ENCODE data around the gene KRT86. TPM values are rescaled to one million over a fixed set of nuclear protein-coding genes. Genes with fewer than 3 reads are reported as not detected.

Gene KRT86
- total and polyA plus RNA-seq, 2 of the 13 experiments (the other 11 are each of a cell fraction or from before 2014, with no cell fraction given), result not detected

DNA sequence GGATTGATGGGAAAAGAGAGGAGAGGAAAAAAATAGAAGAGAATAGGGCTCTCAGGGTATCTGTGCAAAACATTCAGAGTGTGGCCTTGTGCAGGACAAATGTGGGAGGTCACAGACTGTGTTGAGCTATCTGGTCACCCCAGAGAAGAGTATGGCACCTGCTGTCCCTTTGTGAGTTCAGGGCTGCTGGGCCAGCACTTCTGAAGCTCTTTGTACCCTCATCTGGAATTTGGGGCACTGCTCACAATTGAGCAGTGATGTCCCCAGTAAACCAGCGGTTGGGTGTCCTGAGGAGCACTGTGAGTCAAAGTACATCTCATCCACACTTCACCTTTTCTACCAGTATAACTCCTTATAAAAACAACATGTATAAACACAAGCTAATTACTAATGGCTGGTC, 19.5 kb downstream of the KRT86 start:
- TF ChIP-seq NR2F2 (IDR thresholded peaks at IDR 0.05; ENCODE audit: borderline replicate concordance, low read depth) (no peak), REXO4 (CRISPR knock-in tag; IDR thresholded peaks at IDR 0.05; ENCODE audit: borderline replicate concordance) (no peak), TAF1 (CRISPR knock-in tag; IDR thresholded peaks at IDR 0.05) (no peak), MAFK (conservative IDR thresholded peaks at IDR 0.05 in 1 of 2, IDR thresholded peaks at IDR 0.05 in 1 of 2; ENCODE audit: low read length in 2 of 2) (no peak), ZZZ3 (CRISPR knock-in tag; IDR thresholded peaks at IDR 0.05; ENCODE audit: borderline replicate concordance) (no peak), ZKSCAN5 (CRISPR knock-in tag; IDR thresholded peaks at IDR 0.05) (no peak), MYNN (CRISPR knock-in tag; IDR thresholded peaks at IDR 0.05; ENCODE audit: low read depth) (no peak), FOXA3 (CRISPR knock-in tag; IDR thresholded peaks at IDR 0.05) (no peak), ZMAT3 (CRISPR knock-in tag; conservative IDR thresholded peaks at IDR 0.05) (no peak), ZNF564 (CRISPR knock-in tag; IDR thresholded peaks at IDR 0.05) (no peak), SNAPC2 (CRISPR knock-in tag; IDR thresholded peaks at IDR 0.05) (no peak)
- TF ChIP-seq, protein P1, sequence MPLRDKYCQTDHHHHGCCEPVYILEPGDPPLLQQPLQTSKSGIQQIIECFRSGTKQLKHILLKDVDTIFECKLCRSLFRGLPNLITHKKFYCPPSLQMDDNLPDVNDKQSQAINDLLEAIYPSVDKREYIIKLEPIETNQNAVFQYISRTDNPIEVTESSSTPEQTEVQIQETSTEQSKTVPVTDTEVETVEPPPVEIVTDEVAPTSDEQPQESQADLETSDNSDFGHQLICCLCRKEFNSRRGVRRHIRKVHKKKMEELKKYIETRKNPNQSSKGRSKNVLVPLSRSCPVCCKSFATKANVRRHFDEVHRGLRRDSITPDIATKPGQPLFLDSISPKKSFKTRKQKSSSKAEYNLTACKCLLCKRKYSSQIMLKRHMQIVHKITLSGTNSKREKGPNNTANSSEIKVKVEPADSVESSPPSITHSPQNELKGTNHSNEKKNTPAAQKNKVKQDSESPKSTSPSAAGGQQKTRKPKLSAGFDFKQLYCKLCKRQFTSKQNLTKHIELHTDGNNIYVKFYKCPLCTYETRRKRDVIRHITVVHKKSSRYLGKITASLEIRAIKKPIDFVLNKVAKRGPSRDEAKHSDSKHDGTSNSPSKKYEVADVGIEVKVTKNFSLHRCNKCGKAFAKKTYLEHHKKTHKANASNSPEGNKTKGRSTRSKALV (CRISPR knock-in tag; IDR thresholded peaks at IDR 0.05), result no peak
- TF ChIP-seq, protein P2, sequence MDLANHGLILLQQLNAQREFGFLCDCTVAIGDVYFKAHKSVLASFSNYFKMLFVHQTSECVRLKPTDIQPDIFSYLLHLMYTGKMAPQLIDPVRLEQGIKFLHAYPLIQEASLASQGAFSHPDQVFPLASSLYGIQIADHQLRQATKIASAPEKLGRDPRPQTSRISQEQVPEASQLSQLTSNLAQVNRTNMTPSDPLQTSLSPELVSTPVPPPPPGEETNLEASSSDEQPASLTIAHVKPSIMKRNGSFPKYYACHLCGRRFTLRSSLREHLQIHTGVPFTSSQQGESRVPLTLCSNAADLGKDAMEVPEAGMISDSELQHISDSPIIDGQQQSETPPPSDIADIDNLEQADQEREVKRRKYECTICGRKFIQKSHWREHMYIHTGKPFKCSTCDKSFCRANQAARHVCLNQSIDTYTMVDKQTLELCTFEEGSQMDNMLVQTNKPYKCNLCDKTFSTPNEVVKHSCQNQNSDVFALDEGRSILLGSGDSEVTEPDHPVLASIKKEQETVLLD (CRISPR knock-in tag; IDR thresholded peaks at IDR 0.05; ENCODE audit: low read depth), result no peak
- Histone ChIP-seq H3K27me3 (ENCODE audit: control insufficient read depth in 1 of 2, insufficient read depth in 2 of 2, low read length in 2 of 2) (peaks cover 2 to 6% of the 10 kb centered on the region in 2 experiments; a peak in 1 of 5 replicates), H3K9me3 (ENCODE audit: low read length) (no peaks in the 10 kb centered on the region), H4K20me1 (ENCODE audit: insufficient read depth, low read length) (no peaks in the 10 kb centered on the region), H3K4me2 (ENCODE audit: low read depth, low read length) (no peak overlapping the region), H3K9ac (ENCODE audit: insufficient read depth, low read depth, low read length) (no peak overlapping the region), H3K4me3 (replicated peaks in 1 of 3; ENCODE audit: insufficient read depth in 1 of 3, low read depth in 2 of 3, low read length in 3 of 3) (no peak overlapping the region), H3K79me2 (ENCODE audit: insufficient read depth, low read length) (no peaks in the 10 kb centered on the region), H2AFZ (ENCODE audit: low read length) (no peak overlapping the region), H3K4me1 (ENCODE audit: insufficient read depth, low read length) (no peaks in the 10 kb centered on the region), H3K27ac (ENCODE audit: extremely low read length, insufficient read depth, low read length) (no peak overlapping the region), H3K36me3 (replicated peaks in 1 of 2; ENCODE audit: control insufficient read depth in 1 of 2, insufficient read depth in 2 of 2, low read length in 2 of 2) (no peaks in the 10 kb centered on the region)
- in situ Hi-C loops (cut with HindIII; ENCODE audit: extremely low pct_ligation_motif_present, low pct_unique_long_range_greater_than_20kb), result no loop called here
- BruUV-seq (replicated peaks), result no TSS peak
- FAIRE-seq, result no peak
- WGBS (ENCODE audit: low lambda C conversion rate), result 6% methylated on average over 1 of the region's 1 CpG
- no peak for DNase-seq (ENCODE audit: low spot score)
- ATAC-seq, result no peak
- CTCF ChIA-PET (ENCODE audit: low intra/inter-chr PET ratio, low total read pairs), result no interaction called here
- POLR2A ChIA-PET, result no interaction called here
- intact Hi-C loops (cut with micrococcal nuclease; ENCODE audit: unreplicated experiment), result no loop called here

All from HepG2 (cell line).